GM19099 (cell line): Measurements from ENCODE around the gene TSSK2.

Experiments
- POLR2A ChIP-seq: IDR thresholded peaks from 3 replicates; pipeline ENCODE4 v1.6.1; 2011; ENCODE audit warnings: low read depth; ENCODE audit not compliant: insufficient read length; ENCODE audit errors: extremely low read depth

TSSK2 gene

GRCh38 chr22:19167106-19167869 lies 36.2 kb downstream of the TSSK2 start:
- no peak for TF ChIP-seq POLR2A

DNA sequence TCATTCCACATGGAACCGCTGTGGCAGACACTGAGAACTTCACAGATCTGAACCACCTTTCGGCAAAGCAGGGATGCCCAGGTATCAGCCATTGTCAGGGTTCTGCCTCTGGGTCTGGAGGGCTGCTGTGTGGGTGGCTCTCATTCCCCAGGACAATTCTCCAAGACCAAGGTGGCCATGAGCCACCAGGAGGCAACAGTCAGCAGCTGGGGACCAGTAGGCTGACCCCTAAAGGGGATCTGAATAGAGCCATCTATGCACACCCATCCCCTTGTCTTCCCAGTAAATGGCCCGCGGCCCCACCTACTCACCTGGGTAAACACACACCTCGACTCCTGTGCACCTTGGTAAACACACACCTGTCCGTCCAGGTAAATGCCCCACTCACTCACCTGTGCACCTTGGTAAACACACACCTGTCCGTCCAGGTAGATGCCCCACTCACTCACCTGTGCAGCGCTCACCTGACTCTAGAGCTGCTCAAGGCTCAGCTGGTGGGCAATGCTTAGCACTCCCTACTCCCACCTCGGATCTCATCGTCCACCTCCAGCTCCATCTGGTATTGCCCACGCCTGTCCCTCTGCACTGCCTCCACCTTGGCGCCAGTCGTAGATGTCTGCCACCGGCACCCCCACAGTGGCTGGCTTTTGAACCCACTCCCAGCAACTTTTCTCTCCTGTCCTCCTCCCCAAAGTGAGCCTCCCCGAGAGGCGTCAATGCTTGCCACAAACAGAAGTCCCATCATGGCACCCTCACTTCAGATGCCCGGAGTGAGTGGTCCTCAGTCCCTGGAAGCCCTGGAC lies 37.2 kb downstream of the TSSK2 start:
- TF ChIP-seq POLR2A: no peak

DNA sequence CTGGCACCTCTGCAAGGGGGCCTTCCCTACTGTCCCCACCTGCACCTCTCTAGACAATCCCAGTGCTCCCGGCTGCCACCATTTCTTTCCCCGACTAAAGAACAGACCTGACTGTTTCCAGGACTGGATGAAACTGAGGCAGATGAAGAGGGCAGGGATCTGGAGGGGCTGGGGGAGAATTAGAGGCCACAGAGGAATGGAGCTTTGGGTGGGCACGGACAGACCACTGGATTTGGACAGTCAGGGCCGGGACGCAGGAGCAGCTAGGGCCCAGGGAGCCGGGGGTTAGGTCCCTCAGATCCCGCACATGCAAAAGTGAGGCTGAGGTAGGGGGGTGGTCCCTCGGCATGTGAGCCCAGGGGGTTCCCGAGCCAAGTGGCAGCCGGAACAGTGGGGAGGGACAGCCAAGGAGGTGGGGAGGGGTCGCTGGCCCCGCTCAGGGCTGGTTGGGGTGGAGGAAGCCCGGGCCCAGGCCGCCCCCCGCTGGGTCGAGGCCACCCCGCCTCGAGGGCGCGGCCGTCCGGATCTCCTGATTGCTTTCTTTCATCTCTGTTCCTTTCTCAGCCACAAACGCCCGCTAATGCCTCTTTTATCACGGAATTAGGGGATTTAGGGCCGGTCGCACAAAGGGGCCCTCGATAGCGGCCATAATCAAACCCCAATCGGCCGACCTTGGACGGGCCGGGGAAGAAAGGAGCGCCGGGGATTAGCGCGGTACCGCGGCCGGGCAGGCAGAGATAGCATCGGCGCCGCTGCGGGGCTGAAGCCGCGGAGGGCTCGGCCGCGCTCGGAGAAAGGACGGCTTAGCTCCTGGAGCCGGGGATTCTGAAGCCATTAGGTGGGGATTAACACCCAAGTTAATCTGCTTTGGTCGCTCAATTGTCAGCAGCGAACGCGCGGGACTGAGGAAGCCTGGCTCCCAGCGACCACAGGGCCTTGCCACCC lies 38.2 kb downstream of the TSSK2 start:
- TF ChIP-seq POLR2A: no peak

- TF ChIP-seq POLR2A: no peak
These were observed 38.8 kb downstream of the TSSK2 start for GRCh38 chr22:19169947-19170318.

DNA sequence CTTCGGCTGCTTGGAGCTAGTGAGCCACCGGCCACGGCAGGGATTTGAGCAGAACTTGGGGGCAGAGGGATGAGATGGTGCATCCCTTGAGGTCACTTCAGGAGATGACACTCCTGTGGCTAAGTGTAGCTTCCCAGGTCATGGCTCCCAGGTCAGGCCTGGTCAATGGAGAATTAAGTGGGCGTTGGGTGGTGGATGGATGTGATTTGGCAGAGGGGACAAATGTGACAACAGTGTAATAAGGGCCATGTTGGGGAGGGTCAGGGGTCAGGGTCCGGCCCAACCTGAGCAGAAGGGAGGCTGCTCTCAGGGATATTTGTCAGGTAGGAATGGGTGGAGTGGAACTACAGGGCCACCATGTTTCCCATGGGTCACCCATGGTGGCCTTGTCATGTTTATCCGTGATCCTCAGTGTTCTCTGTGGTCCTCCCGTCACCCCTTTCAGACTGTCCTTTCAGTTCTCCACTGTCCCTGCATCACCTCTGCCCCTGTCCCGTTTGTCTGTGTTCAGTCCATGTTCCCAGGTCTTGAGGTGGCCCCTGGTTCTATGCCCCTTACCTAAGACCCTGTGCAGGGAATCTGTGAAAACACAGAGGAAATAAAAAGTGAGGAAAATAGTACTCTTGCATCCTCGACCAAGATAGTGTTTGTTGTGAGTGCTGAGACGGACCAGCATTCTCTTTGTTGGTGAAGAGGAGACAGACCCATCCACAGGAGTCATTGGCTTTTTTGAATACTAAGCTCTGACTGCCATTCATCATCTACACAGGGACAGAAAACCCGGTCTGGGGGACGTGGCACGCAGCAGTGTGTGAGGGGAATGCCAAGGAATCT lies 41.3 kb downstream of the TSSK2 start:
- TF ChIP-seq POLR2A: no peak

GRCh38 chr22:19173047-19174035 lies 42.2 kb downstream of the TSSK2 start:
- no peak for TF ChIP-seq POLR2A

- TF ChIP-seq POLR2A: no peak
These were observed 43.3 kb downstream of the TSSK2 start for GRCh38 chr22:19174106-19175025.

GRCh38 chr22:19175026-19175601 lies 44.0 kb downstream of the TSSK2 start:
- no peak for TF ChIP-seq POLR2A

GRCh38 chr22:19175602-19176174 lies 44.6 kb downstream of the TSSK2 start:
- no peak for TF ChIP-seq POLR2A

DNA sequence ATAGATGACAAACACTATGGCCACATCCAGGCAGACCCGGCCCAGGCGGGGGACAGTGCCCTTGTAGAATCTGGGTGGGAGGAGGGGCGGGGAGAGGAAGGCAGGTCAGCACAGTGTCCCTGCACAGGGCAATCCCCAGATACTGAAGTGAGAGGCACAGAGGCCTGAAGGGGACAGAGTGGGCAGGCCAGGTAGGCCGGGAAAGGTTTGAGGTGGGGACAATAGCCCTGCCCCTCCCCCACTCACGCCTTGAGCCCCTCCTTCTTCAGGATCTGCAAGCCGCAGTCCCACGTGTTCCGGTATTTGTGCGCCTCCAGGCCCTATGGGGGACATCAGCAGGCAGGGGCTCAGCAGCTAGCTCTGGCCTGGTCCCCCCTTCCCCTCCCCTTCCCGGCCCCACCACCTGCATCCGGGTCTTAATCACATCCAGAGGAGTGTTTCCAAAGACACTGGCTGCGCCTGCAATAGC lies 45.1 kb downstream of the TSSK2 start:
- TF ChIP-seq POLR2A: no peak

GRCh38 chr22:19176732-19177131 lies 45.6 kb downstream of the TSSK2 start:
- no peak for TF ChIP-seq POLR2A

DNA sequence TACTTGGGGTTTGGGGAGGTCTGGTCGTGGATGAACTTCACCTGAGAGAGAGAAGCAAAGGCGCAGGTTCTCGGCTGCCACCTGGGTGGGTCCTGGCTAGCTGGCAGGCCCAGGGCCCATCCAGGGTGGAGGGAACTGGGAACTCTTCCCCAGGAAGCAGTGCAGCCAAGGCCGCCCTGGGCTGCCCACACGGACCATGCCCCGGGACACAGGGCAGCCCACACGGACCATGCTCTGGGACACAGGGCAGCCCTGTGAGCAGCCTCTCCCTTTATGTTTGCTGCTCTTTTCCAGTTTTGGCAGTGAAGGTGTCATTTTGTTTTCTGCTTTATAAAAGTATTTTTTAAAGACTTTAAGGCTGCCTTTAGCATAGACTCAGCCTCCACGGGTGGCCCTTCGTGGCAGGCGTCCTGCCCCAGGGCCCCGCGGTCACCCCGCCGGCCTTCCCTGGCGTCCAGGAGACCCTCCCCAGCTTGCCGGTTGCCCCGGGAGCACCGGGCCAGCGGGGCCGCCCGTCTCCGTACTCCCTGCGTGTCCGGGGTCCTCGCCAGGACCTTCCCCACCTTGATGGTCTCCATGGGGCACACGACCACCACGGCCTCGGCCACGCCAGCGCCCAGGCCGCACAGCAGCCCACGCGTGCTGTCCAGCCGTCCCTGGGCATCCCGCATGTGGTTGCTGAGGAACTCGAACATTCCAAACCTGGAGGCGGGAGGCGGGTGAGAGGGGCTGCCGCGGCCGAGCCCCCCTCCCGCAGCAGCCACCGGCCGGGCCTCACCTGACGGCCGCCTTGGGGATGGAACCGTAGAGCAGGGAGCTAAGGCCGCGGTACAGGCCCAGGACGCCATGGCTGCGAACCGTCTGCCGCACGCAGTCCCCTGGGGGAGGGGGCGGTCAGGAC lies 46.3 kb downstream of the TSSK2 start:
- no peak for TF ChIP-seq POLR2A
